Transverse colon (tissue), 4 donors: ENCODE results near the gene SUPV3L1. TPM values are rescaled to one million over a fixed set of nuclear protein-coding genes. Genes with fewer than 3 reads are reported as not detected.

ENCODE experiments used
- DNase-seq: peaks from one replicate; pipeline ENCODE4 v3.0.0-alpha.2; 2019
- H3K27ac ChIP-seq, 4 donors: fragments of 200-600 bp; sonication (generic); 2 replicates each; pipeline ENCODE4 v1.5.1; 2016 to 2018; ENCODE audit warnings: inconsistent platforms in 4 of 4
- H3K27me3 ChIP-seq: fragments of 200-600 bp; sonication (generic); 2 replicates; pipeline ENCODE4 v1.5.1; 2017; ENCODE audit warnings: inconsistent platforms
- H3K36me3 ChIP-seq, 4 donors: fragments of 200-600 bp; sonication (generic); 2 replicates each; pipeline ENCODE4 v1.5.1; 2017 to 2019; ENCODE audit warnings: inconsistent platforms in 4 of 4
- H3K4me1 ChIP-seq, 4 donors: fragments of 200-600 bp; sonication (generic); 2 replicates each; pipeline ENCODE4 v1.5.1; 2017 to 2020; ENCODE audit warnings: inconsistent platforms in 4 of 4
- H3K4me3 ChIP-seq, 4 donors: fragments of 200-600 bp; sonication (generic); 1 replicate in 1 of 4; 2 replicates in 3 of 4; pipeline versions ENCODE4 v1.5.1 to v1.6.1; 2017 to 2019; ENCODE audit warnings: inconsistent platforms in 4 of 4
- H3K9me3 ChIP-seq, 2 donors: fragments of 200-600 bp; sonication (generic); 2 replicates each; pipeline ENCODE4 v1.5.1; 2017 to 2019; ENCODE audit warnings: inconsistent platforms in 2 of 2
- EP300 ChIP-seq: sonication (generic); formaldehyde crosslinking; IDR thresholded peaks from one replicate; pipeline ENCODE4 v1.6.1; 2017; ENCODE audit warnings: antibody characterized with exemption, low read depth
- POLR2A ChIP-seq: fragments of 450-650 bp; IDR thresholded peaks from one replicate; pipeline ENCODE4 v1.6.1; 2016; ENCODE audit warnings: antibody characterized with exemption, mild to moderate bottlenecking, moderate library complexity
- POLR2AphosphoS5 ChIP-seq, 3 donors: sonication (generic); formaldehyde crosslinking; IDR thresholded peaks; one replicate each; pipeline ENCODE4 v1.6.1; 2016; ENCODE audit warnings: antibody characterized with exemption in 3 of 3
- WGBS, 2 donors: methylation state at CpG; one replicate each; pipeline ENCODE4 v1.1.5; 2018; ENCODE audit warnings: low coverage in 1 of 2; 5-methylcytosine and 5-hydroxymethylcytosine counted together
- in situ Hi-C, 4 donors: fragments of 200-750 bp; cut with MboI; loops; one replicate each; pipeline versions ENCODE4 v1.15.0 to v1.15.1; 2017; ENCODE audit warnings: low sequenced_read_pairs in 3 of 4, low pct_ligation_motif_present in 1 of 4, low pct_unique_long_range_greater_than_20kb in 1 of 4
- intact Hi-C: fragments of 100-400 bp; cut with DNase I; formaldehyde crosslinking; loops from one replicate; pipeline ENCODE4 v1.15.1; 2023; ENCODE audit warnings: low total_unique reads
- total RNA-seq, 4 donors: library from RNA; depleted of rRNA; stranded (reverse); fragments of >200 nt; gene quantifications; one replicate each; pipeline ENCODE4 v1.1.0, GENCODE V29; 2016
- TF ChIP-seq, protein P1 (sequence below), 5 experiments: fragments of 200-600 bp in 3 of 5; fragments of 450-650 bp in 2 of 5; sonication (generic) in 3 of 5; IDR thresholded peaks; 1 replicate in 2 of 5; 2 replicates in 3 of 5; pipeline ENCODE4 v1.5.1; 2016 to 2017; ENCODE audit warnings: antibody characterized with exemption in 5 of 5, inconsistent platforms in 3 of 5, mild to moderate bottlenecking in 2 of 5, moderate library complexity in 1 of 5

SUPV3L1 gene
- total RNA-seq, 4 donors from 2014 or later: 15.3 to 34.0 (median 26.7) TPM

GRCh38 chr10:69242852-69243212, 62.8 kb downstream of the SUPV3L1 start:
- in situ Hi-C loops (loop anchor here in 2 of 4 donors (25.0 kb wide), 2 partner anchors 269 to 394 kb away; partner anchors contain the start of gene FAM241B (in 1 of the 2)), intact Hi-C loops (no loop called here)
- Histone ChIP-seq H3K4me3 (no peak overlapping the region), H3K4me1 (peaks cover 0 to 10% (median 0%) of the 10 kb centered on the region in 4 donors), H3K9me3 (no peaks in the 10 kb centered on the region), H3K36me3 (no peaks in the 10 kb centered on the region), H3K27me3 (no peaks in the 10 kb centered on the region), H3K27ac (no peak overlapping the region)
- no peak for DNase-seq
- WGBS, 2 donors: 80 to 92% methylated on average over 2 to 5 of the region's 5 CpGs
- TF ChIP-seq POLR2AphosphoS5 (IDR thresholded peaks at IDR 0.05) (no peak), POLR2A (no peak), EP300 (no peak)
- TF ChIP-seq, protein P1, sequence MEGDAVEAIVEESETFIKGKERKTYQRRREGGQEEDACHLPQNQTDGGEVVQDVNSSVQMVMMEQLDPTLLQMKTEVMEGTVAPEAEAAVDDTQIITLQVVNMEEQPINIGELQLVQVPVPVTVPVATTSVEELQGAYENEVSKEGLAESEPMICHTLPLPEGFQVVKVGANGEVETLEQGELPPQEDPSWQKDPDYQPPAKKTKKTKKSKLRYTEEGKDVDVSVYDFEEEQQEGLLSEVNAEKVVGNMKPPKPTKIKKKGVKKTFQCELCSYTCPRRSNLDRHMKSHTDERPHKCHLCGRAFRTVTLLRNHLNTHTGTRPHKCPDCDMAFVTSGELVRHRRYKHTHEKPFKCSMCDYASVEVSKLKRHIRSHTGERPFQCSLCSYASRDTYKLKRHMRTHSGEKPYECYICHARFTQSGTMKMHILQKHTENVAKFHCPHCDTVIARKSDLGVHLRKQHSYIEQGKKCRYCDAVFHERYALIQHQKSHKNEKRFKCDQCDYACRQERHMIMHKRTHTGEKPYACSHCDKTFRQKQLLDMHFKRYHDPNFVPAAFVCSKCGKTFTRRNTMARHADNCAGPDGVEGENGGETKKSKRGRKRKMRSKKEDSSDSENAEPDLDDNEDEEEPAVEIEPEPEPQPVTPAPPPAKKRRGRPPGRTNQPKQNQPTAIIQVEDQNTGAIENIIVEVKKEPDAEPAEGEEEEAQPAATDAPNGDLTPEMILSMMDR (IDR thresholded peaks at IDR 0.05): no peak

GRCh38 chr10:69243817-69244216, 63.8 kb downstream of the SUPV3L1 start:
- Histone ChIP-seq H3K4me3 (no peak overlapping the region), H3K4me1 (peaks cover 0 to 8% (median 0%) of the 10 kb centered on the region in 4 donors), H3K27ac (no peak overlapping the region), H3K27me3 (no peaks in the 10 kb centered on the region), H3K36me3 (no peaks in the 10 kb centered on the region), H3K9me3 (no peaks in the 10 kb centered on the region)
- TF ChIP-seq EP300: no peak
- TF ChIP-seq, protein P1 (IDR thresholded peaks at IDR 0.05): no peak
- no peak for TF ChIP-seq POLR2AphosphoS5 (IDR thresholded peaks at IDR 0.05)
- no peak for TF ChIP-seq POLR2A
- intact Hi-C loops (no loop called here), in situ Hi-C loops (loop anchor here in 2 of 4 donors (25.0 kb wide), 2 partner anchors 268 to 393 kb away; partner anchors contain the start of gene FAM241B (in 1 of the 2))
- 96 to 97% methylated on average over 8 to 10 of the region's 10 CpGs for WGBS, 2 donors
- no peak for DNase-seq

GRCh38 chr10:69246036-69246435, 66.0 kb downstream of the SUPV3L1 start:
- 95% methylated on average over 5 of the region's 5 CpGs; no CpG with 5 or more reads in 1 of the 2 donors for WGBS, 2 donors
- Histone ChIP-seq H3K27me3 (no peaks in the 10 kb centered on the region), H3K9me3 (no peaks in the 10 kb centered on the region), H3K4me3 (no peak overlapping the region), H3K36me3 (no peaks in the 10 kb centered on the region), H3K4me1 (no peaks in the 10 kb centered on the region), H3K27ac (no peak overlapping the region)
- intact Hi-C loops (no loop called here), in situ Hi-C loops (loop anchor here in 2 of 4 donors (25.0 kb wide), 2 partner anchors 266 to 391 kb away; partner anchors contain the start of gene FAM241B (in 1 of the 2))
- no peak for TF ChIP-seq POLR2AphosphoS5 (IDR thresholded peaks at IDR 0.05)
- DNase-seq: no peak

GRCh38 chr10:69246581-69247312, 66.7 kb downstream of the SUPV3L1 start:
- Histone ChIP-seq H3K27me3 (no peaks in the 10 kb centered on the region), H3K27ac (no peak overlapping the region), H3K36me3 (no peaks in the 10 kb centered on the region), H3K4me3 (no peak overlapping the region), H3K9me3 (no peaks in the 10 kb centered on the region), H3K4me1 (no peaks in the 10 kb centered on the region)
- in situ Hi-C loops: loop anchor here in 2 of 4 donors (25.0 kb wide), 2 partner anchors 266 to 391 kb away; partner anchors contain the start of gene FAM241B (in 1 of the 2)
- 92% methylated on average over 13 of the region's 14 CpGs; no CpG with 5 or more reads in 1 of the 2 donors for WGBS, 2 donors
- TF ChIP-seq POLR2AphosphoS5 (IDR thresholded peaks at IDR 0.05) (no peak), EP300 (no peak), POLR2A (no peak)
- TF ChIP-seq, protein P1 (IDR thresholded peaks at IDR 0.05): no peak
- intact Hi-C loops: no loop called here
- no peak for DNase-seq
